Activated naive CD8-positive, alpha-beta T cell treated with anti-CD3 and anti-CD28 coated beads, Interleukin-2, amount 50 U/mL, for 24 hours (primary cell): ENCODE data around the gene ETFRF1.

Experiments
- ATAC-seq: fragments of 150-1000 bp; cut with Tn5 transposase; one replicate; pipeline ENCODE4 v1.10.0; 2021
- DNase-seq: peaks from one replicate; pipeline ENCODE4 v3.0.0; 2021
- H3K27ac Mint-ChIP-seq: one replicate; pipeline ENCODE4 v1.8.0; 2021; ENCODE audit warnings: mild to moderate bottlenecking, mixed read lengths
- H3K27me3 Mint-ChIP-seq: one replicate; pipeline ENCODE4 v1.8.0; 2021; ENCODE audit warnings: mixed read lengths
- H3K36me3 Mint-ChIP-seq: one replicate; pipeline ENCODE4 v1.8.0; 2021; ENCODE audit warnings: low read depth, mixed read lengths
- H3K4me1 Mint-ChIP-seq: one replicate; pipeline ENCODE4 v1.8.0; 2021; ENCODE audit warnings: mixed read lengths
- H3K4me3 Mint-ChIP-seq: one replicate; pipeline ENCODE4 v1.8.0; 2021; ENCODE audit warnings: mild to moderate bottlenecking, moderate library complexity, mixed read lengths
- H3K9me3 Mint-ChIP-seq: one replicate; pipeline ENCODE4 v1.8.0; 2021; ENCODE audit warnings: mixed read lengths

ETFRF1 gene

GRCh38 chr12:25194214-25194613 lies 823 bp upstream of the ETFRF1 start:
- Mint-ChIP-seq H3K36me3 (peaks cover 2% of the 10 kb centered on the region), H3K4me3 (peak overlapping the region; percentile 95), H3K4me1 (peaks cover 23% of the 10 kb centered on the region), H3K27me3 (no peaks in the 10 kb centered on the region), H3K27ac (peak overlapping the region; percentile 96), H3K9me3 (no peaks in the 10 kb centered on the region)
- no peak for ATAC-seq
- no peak for DNase-seq

GRCh38 chr12:25194722-25195055 lies 348 bp upstream of the ETFRF1 start:
- H3K27ac Mint-ChIP-seq, result peak overlapping the region; percentile 96
- peaks cover 23% of the 10 kb centered on the region for H3K4me1 Mint-ChIP-seq
- no peaks in the 10 kb centered on the region for H3K9me3 Mint-ChIP-seq
- H3K27me3 Mint-ChIP-seq, result no peaks in the 10 kb centered on the region
- ATAC-seq (no peak), DNase-seq (no peak)
- peak overlapping the region; percentile 95 for H3K4me3 Mint-ChIP-seq
- H3K36me3 Mint-ChIP-seq, result peaks cover 4% of the 10 kb centered on the region

- H3K27ac Mint-ChIP-seq, result no peak overlapping the region
Measured at GRCh38 chr12:25197608-25198007, 2.6 kb downstream of the ETFRF1 start.

GRCh38 chr12:25200703-25201102 lies 5.7 kb downstream of the ETFRF1 start:
- Mint-ChIP-seq H3K27ac (no peak overlapping the region), H3K4me1 (peaks cover 9% of the 10 kb centered on the region), H3K9me3 (no peaks in the 10 kb centered on the region), H3K4me3 (no peak overlapping the region), H3K27me3 (no peaks in the 10 kb centered on the region), H3K36me3 (peaks cover 5% of the 10 kb centered on the region)
- DNase-seq (no peak), ATAC-seq (no peak)

More at GRCh38 chr12:25197608-25198007, 2.6 kb downstream of the ETFRF1 start:
- Mint-ChIP-seq H3K9me3 (no peaks in the 10 kb centered on the region), H3K36me3 (peaks cover 5% of the 10 kb centered on the region), H3K4me1 (peaks cover 23% of the 10 kb centered on the region), H3K27me3 (no peaks in the 10 kb centered on the region), H3K4me3 (no peak overlapping the region)
- DNase-seq, result no peak
- ATAC-seq, result no peak

- DNase-seq (no peak), ATAC-seq (no peak)
- Mint-ChIP-seq H3K36me3 (peaks cover 7% of the 10 kb centered on the region), H3K27ac (no peak overlapping the region), H3K9me3 (no peaks in the 10 kb centered on the region), H3K4me3 (no peak overlapping the region), H3K4me1 (peaks cover 2% of the 10 kb centered on the region), H3K27me3 (no peaks in the 10 kb centered on the region)
Measured at GRCh38 chr12:25202137-25202536, 7.1 kb downstream of the ETFRF1 start.

- ATAC-seq (no peak), DNase-seq (no peak)
- Mint-ChIP-seq H3K36me3 (peaks cover 18% of the 10 kb centered on the region), H3K27ac (no peak overlapping the region), H3K4me3 (no peak overlapping the region), H3K27me3 (no peaks in the 10 kb centered on the region), H3K9me3 (no peaks in the 10 kb centered on the region), H3K4me1 (peaks cover 6% of the 10 kb centered on the region)
Measured at GRCh38 chr12:25207411-25207810, 12.4 kb downstream of the ETFRF1 start.

GRCh38 chr12:25207846-25208245 lies 12.8 kb downstream of the ETFRF1 start:
- Mint-ChIP-seq H3K27ac (no peak overlapping the region), H3K4me3 (no peak overlapping the region), H3K27me3 (no peaks in the 10 kb centered on the region), H3K9me3 (no peaks in the 10 kb centered on the region), H3K4me1 (peaks cover 6% of the 10 kb centered on the region), H3K36me3 (peaks cover 18% of the 10 kb centered on the region)
- ATAC-seq (no peak), DNase-seq (no peak)

GRCh38 chr12:25208554-25208953 lies 13.5 kb downstream of the ETFRF1 start:
- H3K36me3 Mint-ChIP-seq, result peaks cover 16% of the 10 kb centered on the region
- H3K9me3 Mint-ChIP-seq, result no peaks in the 10 kb centered on the region
- peaks cover 6% of the 10 kb centered on the region for H3K4me1 Mint-ChIP-seq
- H3K4me3 Mint-ChIP-seq, result no peak overlapping the region
- no peaks in the 10 kb centered on the region for H3K27me3 Mint-ChIP-seq
- ATAC-seq (no peak), DNase-seq (no peak)
- no peak overlapping the region for H3K27ac Mint-ChIP-seq

GRCh38 chr12:25213338-25213737 lies 18.3 kb downstream of the ETFRF1 start:
- Mint-ChIP-seq H3K4me3 (no peak overlapping the region), H3K4me1 (peaks cover 4% of the 10 kb centered on the region), H3K27me3 (no peaks in the 10 kb centered on the region), H3K27ac (no peak overlapping the region), H3K36me3 (peaks cover 18% of the 10 kb centered on the region), H3K9me3 (no peaks in the 10 kb centered on the region)
- no peak for ATAC-seq
- DNase-seq, result no peak

- Mint-ChIP-seq H3K4me1 (peaks cover 14% of the 10 kb centered on the region), H3K27me3 (no peaks in the 10 kb centered on the region), H3K36me3 (peaks cover 34% of the 10 kb centered on the region), H3K9me3 (no peaks in the 10 kb centered on the region), H3K4me3 (no peak overlapping the region), H3K27ac (no peak overlapping the region)
- DNase-seq (no peak), ATAC-seq (no peak)
Measured at GRCh38 chr12:25236190-25236589, 41.2 kb downstream of the ETFRF1 start.

- peaks cover 31% of the 10 kb centered on the region for H3K36me3 Mint-ChIP-seq
- no peaks in the 10 kb centered on the region for H3K27me3 Mint-ChIP-seq
- no peaks in the 10 kb centered on the region for H3K9me3 Mint-ChIP-seq
- no peak for ATAC-seq
- no peak overlapping the region for H3K27ac Mint-ChIP-seq
- no peak for DNase-seq
- peaks cover 19% of the 10 kb centered on the region for H3K4me1 Mint-ChIP-seq
- H3K4me3 Mint-ChIP-seq, result no peak overlapping the region
Measured at GRCh38 chr12:25236626-25237025, 41.6 kb downstream of the ETFRF1 start.

GRCh38 chr12:25241167-25242020 lies 46.4 kb downstream of the ETFRF1 start:
- no peak overlapping the region for H3K4me3 Mint-ChIP-seq
- peaks cover 39% of the 10 kb centered on the region for H3K4me1 Mint-ChIP-seq
- H3K9me3 Mint-ChIP-seq, result peaks cover 4% of the 10 kb centered on the region
- no peak for DNase-seq
- no peak overlapping the region for H3K27ac Mint-ChIP-seq
- no peaks in the 10 kb centered on the region for H3K27me3 Mint-ChIP-seq
- peaks cover 43% of the 10 kb centered on the region for H3K36me3 Mint-ChIP-seq
- ATAC-seq, result peak; percentile 82

- Mint-ChIP-seq H3K4me1 (peaks cover 45% of the 10 kb centered on the region), H3K27me3 (no peaks in the 10 kb centered on the region), H3K4me3 (no peak overlapping the region), H3K36me3 (peaks cover 42% of the 10 kb centered on the region), H3K27ac (no peak overlapping the region), H3K9me3 (peaks cover 4% of the 10 kb centered on the region)
- ATAC-seq (no peak), DNase-seq (no peak)
Measured at GRCh38 chr12:25242981-25243679, 48.1 kb downstream of the ETFRF1 start.

GRCh38 chr12:25243680-25243990 lies 48.6 kb downstream of the ETFRF1 start:
- no peak for DNase-seq
- Mint-ChIP-seq H3K9me3 (peaks cover 4% of the 10 kb centered on the region), H3K4me3 (no peak overlapping the region), H3K27ac (no peak overlapping the region), H3K36me3 (peaks cover 39% of the 10 kb centered on the region), H3K4me1 (peaks cover 49% of the 10 kb centered on the region), H3K27me3 (no peaks in the 10 kb centered on the region)
- ATAC-seq, result no peak

GRCh38 chr12:25245491-25245890 lies 50.5 kb downstream of the ETFRF1 start:
- peaks cover 31% of the 10 kb centered on the region for H3K36me3 Mint-ChIP-seq
- peaks cover 60% of the 10 kb centered on the region for H3K4me1 Mint-ChIP-seq
- no peak overlapping the region for H3K4me3 Mint-ChIP-seq
- no peaks in the 10 kb centered on the region for H3K27me3 Mint-ChIP-seq
- peaks cover 4% of the 10 kb centered on the region for H3K9me3 Mint-ChIP-seq
- DNase-seq (no peak), ATAC-seq (no peak)
- H3K27ac Mint-ChIP-seq, result no peak overlapping the region
